Gastroesophageal sphincter (tissue), 4 donors: ENCODE data around the gene IL24. TPM values are rescaled to one million over a fixed set of nuclear protein-coding genes. Genes with fewer than 3 reads are reported as not detected.
"Not testable (repeated sequence)": the region's sequence is repeated elsewhere in the genome, so short reads cannot be mapped to it uniquely, and the experiment has no call there.

Source experiments
- ATAC-seq: fragments of 150-250 bp; one replicate; pipeline ENCODE4 v1.9.1; 2016; ENCODE audit warnings: mild to moderate bottlenecking, moderate library complexity
- H3K27ac ChIP-seq, 4 donors: fragments of 200-600 bp; sonication (generic) in 3 of 4; 1 replicate in 3 of 4; 2 replicates in 1 of 4; pipeline ENCODE4 v1.5.1; 2016 to 2019
- H3K27me3 ChIP-seq: fragments of 200-600 bp; sonication (generic); one replicate; pipeline ENCODE4 v1.5.1; 2019
- H3K36me3 ChIP-seq, 2 donors: fragments of 200-600 bp; sonication (generic); one replicate each; pipeline ENCODE4 v1.5.1; 2019; ENCODE audit warnings: control low read depth in 1 of 2
- H3K4me1 ChIP-seq, 3 donors: fragments of 200-600 bp; sonication (generic); 1 replicate in 2 of 3; 2 replicates in 1 of 3; pipeline ENCODE4 v1.5.1; 2016 to 2019; ENCODE audit warnings: control low read depth in 2 of 3
- H3K4me3 ChIP-seq, 2 donors: fragments of 200-600 bp; sonication (generic); one replicate each; pipeline ENCODE4 v1.5.1; 2019; ENCODE audit warnings: mild to moderate bottlenecking in 1 of 2, moderate library complexity in 1 of 2
- H3K9me3 ChIP-seq, 3 donors: fragments of 200-600 bp; sonication (generic); one replicate each; pipeline ENCODE4 v1.5.1; 2017 to 2019; ENCODE audit warnings: control low read depth in 2 of 3
- CTCF ChIP-seq, 4 experiments: fragments of 200-600 bp in 2 of 4; fragments of 450-650 bp in 2 of 4; sonication (generic) in 1 of 4; IDR thresholded peaks; one replicate each; pipeline ENCODE4 v1.5.1; 2017 to 2019; ENCODE audit warnings: antibody characterized with exemption in 4 of 4, mild to moderate bottlenecking in 2 of 4, moderate library complexity in 2 of 4
- EP300 ChIP-seq: sonication (generic); formaldehyde crosslinking; IDR thresholded peaks from one replicate; pipeline ENCODE4 v1.6.1; 2017; ENCODE audit warnings: antibody characterized with exemption, mild to moderate bottlenecking
- POLR2A ChIP-seq, 2 donors: fragments of 450-650 bp; IDR thresholded peaks; one replicate each; pipeline ENCODE4 v1.6.1; 2017; ENCODE audit warnings: antibody characterized with exemption in 2 of 2, mild to moderate bottlenecking in 2 of 2, moderate library complexity in 1 of 2
- POLR2AphosphoS5 ChIP-seq: sonication (generic); formaldehyde crosslinking; IDR thresholded peaks from one replicate; pipeline ENCODE4 v1.6.1; 2017; ENCODE audit warnings: antibody characterized with exemption
- WGBS, 2 donors: methylation state at CpG; one replicate each; pipeline ENCODE4 v1.1.5; 2018; ENCODE audit warnings: low coverage in 1 of 2; 5-methylcytosine and 5-hydroxymethylcytosine counted together
- total RNA-seq, 4 donors: library from RNA; depleted of rRNA; stranded (reverse); fragments of >200 nt; gene quantifications; one replicate each; pipeline ENCODE4 v1.1.0, GENCODE V29; 2016

Gene IL24, protein sequence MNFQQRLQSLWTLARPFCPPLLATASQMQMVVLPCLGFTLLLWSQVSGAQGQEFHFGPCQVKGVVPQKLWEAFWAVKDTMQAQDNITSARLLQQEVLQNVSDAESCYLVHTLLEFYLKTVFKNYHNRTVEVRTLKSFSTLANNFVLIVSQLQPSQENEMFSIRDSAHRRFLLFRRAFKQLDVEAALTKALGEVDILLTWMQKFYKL
- not detected for total RNA-seq

GRCh38 chr1:206897175-206897574 is at the start of gene IL24:
TSS of gene IL24 (plus strand) at chr1:206897443. CDS start at chr1:206897833, 390 bp downstream.
- H3K27me3 ChIP-seq = peaks cover 31% of the 10 kb centered on the region
- no peak for ATAC-seq
- H3K9me3 ChIP-seq = no peaks in the 10 kb centered on the region
- 49 to 57% methylated on average over 2 to 4 of the region's 4 CpGs for WGBS, 2 donors
- no peaks in the 10 kb centered on the region for H3K36me3 ChIP-seq
- no peaks in the 10 kb centered on the region for H3K4me1 ChIP-seq
- no peak for TF ChIP-seq EP300
- no peak for TF ChIP-seq POLR2AphosphoS5
- no peak for TF ChIP-seq POLR2A (IDR thresholded peaks at IDR 0.05)
- no peak for TF ChIP-seq CTCF (IDR thresholded peaks at IDR 0.05)
- H3K4me3 ChIP-seq = no peak within 1 kb of the TSS
- no peak within 1 kb of the TSS for H3K27ac ChIP-seq

- no peak for ATAC-seq
- Histone ChIP-seq H3K27me3 (peaks cover 14% of the 10 kb centered on the region), H3K36me3 (no peaks in the 10 kb centered on the region), H3K27ac (no peak overlapping the region), H3K4me1 (no peaks in the 10 kb centered on the region), H3K4me3 (no peak overlapping the region), H3K9me3 (peaks cover 0 to 6% (median 0%) of the 10 kb centered on the region in 3 donors)
- 57 to 91% methylated on average over 1 of the region's 1 CpG for WGBS, 2 donors
- TF ChIP-seq POLR2AphosphoS5 = no peak
- TF ChIP-seq EP300 = no peak
- TF ChIP-seq POLR2A (IDR thresholded peaks at IDR 0.05) = no peak
- TF ChIP-seq CTCF (IDR thresholded peaks at IDR 0.05) = no peak
Observed at GRCh38 chr1:206847946-206848345, 49.3 kb upstream of the IL24 start.

GRCh38 chr1:206850401-206850800 is 46.8 kb upstream of the IL24 start:
- H3K27ac ChIP-seq = no peak overlapping the region
- 84 to 100% methylated on average over 1 to 2 of the region's 2 CpGs for WGBS, 2 donors
- no peak overlapping the region for H3K4me3 ChIP-seq
- no peak for TF ChIP-seq POLR2A (IDR thresholded peaks at IDR 0.05)
- TF ChIP-seq CTCF (IDR thresholded peaks at IDR 0.05) = no peak
- TF ChIP-seq EP300 = no peak
- no peak for TF ChIP-seq POLR2AphosphoS5
- peaks cover 14% of the 10 kb centered on the region for H3K27me3 ChIP-seq
- no peaks in the 10 kb centered on the region for H3K36me3 ChIP-seq
- no peaks in the 10 kb centered on the region for H3K4me1 ChIP-seq
- H3K9me3 ChIP-seq = peaks cover 0 to 6% (median 0%) of the 10 kb centered on the region in 3 donors
- ATAC-seq = no peak

DNA sequence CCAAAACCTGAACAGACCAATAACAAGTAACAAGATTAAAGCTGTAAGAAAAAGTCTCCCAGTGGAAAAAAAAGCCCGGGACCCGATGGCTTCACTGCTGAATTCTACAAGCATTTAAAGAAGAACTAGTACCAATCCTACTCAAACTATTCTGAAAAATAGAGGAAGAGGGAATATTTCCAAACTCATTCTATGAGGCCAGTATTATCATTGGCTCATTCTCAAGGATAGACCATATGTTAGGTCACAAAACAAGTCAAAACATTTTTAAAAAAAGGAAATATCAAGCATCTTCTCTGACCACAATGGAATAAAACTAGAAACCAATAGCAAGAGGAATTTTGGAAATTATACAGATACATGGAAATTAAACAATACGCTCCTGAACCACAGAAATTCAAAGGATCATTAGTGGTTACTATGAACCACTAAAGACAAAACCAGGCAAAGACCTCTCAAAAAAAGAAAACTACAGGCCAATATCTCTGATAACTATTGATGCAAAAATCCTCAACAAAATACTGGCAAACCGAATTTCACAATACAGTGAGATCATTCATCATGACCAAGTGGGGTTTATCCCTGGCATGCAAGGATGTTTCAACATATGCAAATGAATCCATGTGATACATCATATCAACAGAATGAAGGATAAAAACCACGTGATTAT is 45.8 kb upstream of the IL24 start:
- TF ChIP-seq POLR2AphosphoS5 (no peak), EP300 (no peak), CTCF (IDR thresholded peaks at IDR 0.05) (no peak), POLR2A (IDR thresholded peaks at IDR 0.05) (no peak)
- peaks cover 0 to 6% (median 0%) of the 10 kb centered on the region in 3 donors for H3K9me3 ChIP-seq
- H3K27me3 ChIP-seq = peaks cover 14% of the 10 kb centered on the region
- 68 to 78% methylated on average over 4 to 5 of the region's 5 CpGs for WGBS, 2 donors
- no peak for ATAC-seq
- no peak overlapping the region for H3K27ac ChIP-seq
- H3K4me1 ChIP-seq = no peaks in the 10 kb centered on the region
- H3K4me3 ChIP-seq = no peak overlapping the region
- no peaks in the 10 kb centered on the region for H3K36me3 ChIP-seq

DNA sequence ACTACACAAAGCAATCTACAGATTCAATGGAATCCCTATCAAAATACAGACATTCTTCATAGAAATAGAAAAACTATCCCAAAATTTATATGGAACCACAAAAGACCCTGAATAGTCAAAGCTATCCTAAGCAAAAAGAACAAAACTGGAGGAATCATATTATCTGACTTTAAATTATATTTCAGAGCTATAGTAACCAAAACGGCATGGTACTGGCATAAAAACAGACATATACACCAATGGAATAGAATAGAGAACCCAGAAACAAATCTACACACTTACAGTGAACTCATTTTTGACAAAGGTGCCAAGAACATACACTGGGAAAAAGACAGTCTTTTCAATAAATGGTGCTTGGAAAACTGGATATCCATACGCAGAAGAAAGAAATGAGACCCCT is 44.6 kb upstream of the IL24 start:
- not testable (repeated sequence) for H3K36me3 ChIP-seq, H3K4me1 ChIP-seq, ATAC-seq, H3K27ac ChIP-seq, H3K9me3 ChIP-seq, H3K4me3 ChIP-seq, H3K27me3 ChIP-seq
- 96 to 100% methylated on average over 2 of the region's 2 CpGs for WGBS, 2 donors

DNA sequence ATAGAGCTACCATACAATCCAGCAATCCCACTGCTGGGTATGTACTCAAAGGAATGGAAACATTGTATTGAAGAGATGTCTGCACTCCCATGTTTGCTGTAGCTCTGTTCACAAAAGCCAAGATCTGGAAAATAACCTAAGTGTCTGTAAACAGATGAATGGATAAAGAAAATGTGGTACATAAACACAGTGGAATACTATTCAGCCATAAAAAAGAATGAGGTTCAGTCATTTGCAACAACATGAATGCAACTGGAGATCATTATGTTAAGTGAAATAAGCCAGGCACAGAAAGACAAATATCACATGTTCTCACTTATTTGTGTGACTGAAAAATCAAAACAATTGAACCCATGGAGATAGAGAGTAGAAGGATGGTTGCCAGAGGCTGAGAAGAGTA is 43.5 kb upstream of the IL24 start:
- not testable (repeated sequence) for H3K27me3 ChIP-seq, H3K4me1 ChIP-seq, H3K9me3 ChIP-seq, H3K27ac ChIP-seq, H3K36me3 ChIP-seq, H3K4me3 ChIP-seq, ATAC-seq
